Stimulated activated CD8-positive, alpha-beta memory T cell treated with anti-CD3 and anti-CD28 coated beads, Interleukin-15, amount 100 ng/mL, for 1 hour (primary cell): ENCODE measurements around the gene DRC7.

Experiments
- DNase-seq: peaks from one replicate; pipeline ENCODE4 v3.0.0-alpha.2; 2020; ENCODE audit warnings: low read depth

Gene DRC7

DNA sequence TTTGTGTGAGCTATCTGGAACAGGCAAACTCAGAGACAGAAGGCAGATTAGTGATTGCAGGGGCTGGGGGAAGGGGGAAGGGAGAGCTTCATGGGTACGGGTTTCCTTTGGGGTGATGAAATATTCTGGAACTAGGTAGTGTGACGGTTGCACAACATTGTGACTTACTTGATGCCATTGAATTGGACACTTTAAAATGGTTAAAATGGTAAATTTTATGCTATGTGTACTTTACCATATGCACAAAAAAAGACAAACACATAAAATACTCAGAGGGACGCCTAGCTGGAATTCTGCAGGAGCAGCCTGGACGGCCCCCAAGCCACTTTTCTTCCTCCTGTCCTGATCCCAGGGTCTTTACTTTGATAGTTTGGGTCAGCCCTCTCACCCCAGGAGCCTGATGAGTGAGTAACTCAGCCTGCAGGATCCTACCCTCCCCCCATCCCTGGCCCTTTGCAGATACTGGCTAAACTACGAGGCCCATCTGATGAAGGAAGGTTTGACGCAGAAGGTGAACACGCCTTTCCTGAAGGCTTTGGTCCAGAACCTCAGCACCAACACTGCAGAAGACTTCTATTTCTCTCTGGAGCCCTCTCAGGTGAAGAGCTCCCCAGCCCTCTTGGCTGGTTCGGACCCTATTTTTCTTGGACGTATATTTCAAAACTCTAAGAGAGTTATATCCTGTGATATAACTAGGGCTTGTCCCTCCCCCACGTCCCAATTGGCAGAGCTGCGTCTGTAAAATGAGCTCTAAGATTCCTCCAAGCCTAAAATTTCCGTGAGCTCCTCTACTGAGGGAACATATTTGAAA, 18.7 kb upstream of the DRC7 start:
- DNase-seq = no peak

DNA sequence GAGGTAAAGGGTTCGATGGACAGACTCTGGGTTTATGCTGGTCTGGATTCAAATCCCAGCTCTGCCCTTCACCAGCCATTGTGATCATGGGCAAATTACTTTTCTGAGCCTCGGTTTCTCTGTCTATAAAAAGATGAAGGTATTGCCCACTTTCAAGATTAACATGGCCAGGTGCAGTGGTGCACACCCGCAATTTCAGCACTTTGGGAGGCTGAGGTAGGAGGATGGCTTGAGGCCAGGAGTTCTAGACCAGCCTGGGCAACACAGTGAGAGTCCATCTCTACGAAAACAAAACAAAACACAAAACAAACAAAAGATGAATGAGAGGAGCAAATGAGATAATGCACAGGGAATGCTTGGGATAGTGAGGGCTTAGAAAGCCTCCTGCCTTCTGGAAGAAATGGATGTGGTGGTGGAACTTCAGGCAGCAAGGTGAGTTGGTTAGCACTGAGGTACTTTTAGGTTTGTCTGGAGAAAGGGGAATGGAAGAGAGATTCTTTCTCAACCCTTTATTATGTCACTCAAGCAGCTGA, 18.0 kb upstream of the DRC7 start:
- no peak for DNase-seq

DNA sequence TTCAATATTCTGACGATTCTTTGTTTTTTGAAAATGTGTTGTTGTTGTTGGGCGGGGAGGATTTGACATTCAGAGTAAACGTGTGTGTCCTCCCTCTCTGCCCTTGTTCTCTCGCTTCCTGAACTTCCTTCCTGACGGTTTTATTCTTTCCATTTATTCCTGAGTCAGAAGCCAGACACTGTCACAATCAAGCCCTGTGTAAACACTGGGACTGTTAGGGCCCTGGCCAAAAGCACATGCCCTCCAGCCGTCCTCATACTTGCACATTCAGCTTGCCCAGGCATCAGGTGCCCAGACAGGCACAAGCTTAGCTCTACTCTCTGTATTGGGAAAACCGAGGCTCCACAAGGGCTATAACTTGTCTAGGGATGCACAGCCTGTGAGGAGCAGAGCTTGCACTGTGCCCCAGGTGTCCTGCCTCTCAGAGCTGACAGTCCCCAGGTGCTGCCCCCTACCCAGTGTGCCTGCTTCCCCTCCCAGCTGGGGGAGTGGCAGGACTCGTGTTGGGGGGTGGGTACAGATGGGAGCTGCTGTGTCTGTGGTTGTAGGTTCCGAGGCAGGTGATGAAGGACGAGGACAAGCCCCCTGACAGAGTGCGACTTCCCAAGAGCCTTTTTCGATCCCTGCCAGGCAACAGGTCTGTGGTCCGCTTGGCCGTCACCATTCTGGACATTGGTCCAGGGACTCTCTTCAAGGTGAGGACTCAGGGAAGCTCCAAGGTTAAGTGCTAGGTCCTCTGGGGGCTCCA, 16.8 kb upstream of the DRC7 start:
- no peak for DNase-seq

DNA sequence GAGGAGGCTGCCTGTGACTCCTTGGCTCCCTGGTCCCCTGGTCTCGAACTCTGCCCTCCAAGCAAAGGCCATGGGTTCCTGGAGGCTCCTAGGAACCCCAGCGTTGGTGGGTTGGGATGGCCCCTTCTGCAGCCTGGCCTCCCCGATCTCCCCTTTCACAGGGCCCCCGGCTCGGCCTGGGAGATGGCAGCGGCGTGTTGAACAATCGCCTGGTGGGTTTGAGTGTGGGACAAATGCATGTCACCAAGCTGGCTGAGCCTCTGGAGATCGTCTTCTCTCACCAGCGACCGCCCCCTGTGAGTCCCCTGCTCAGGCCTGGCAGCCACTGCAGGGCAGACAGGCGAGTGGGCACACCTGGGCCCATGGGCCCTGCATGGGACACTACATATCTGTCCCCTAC, 15.6 kb upstream of the DRC7 start:
- DNase-seq = no peak

- DNase-seq = no peak
Observed at GRCh38 chr16:57679767-57680482, 14.7 kb upstream of the DRC7 start.

DNA sequence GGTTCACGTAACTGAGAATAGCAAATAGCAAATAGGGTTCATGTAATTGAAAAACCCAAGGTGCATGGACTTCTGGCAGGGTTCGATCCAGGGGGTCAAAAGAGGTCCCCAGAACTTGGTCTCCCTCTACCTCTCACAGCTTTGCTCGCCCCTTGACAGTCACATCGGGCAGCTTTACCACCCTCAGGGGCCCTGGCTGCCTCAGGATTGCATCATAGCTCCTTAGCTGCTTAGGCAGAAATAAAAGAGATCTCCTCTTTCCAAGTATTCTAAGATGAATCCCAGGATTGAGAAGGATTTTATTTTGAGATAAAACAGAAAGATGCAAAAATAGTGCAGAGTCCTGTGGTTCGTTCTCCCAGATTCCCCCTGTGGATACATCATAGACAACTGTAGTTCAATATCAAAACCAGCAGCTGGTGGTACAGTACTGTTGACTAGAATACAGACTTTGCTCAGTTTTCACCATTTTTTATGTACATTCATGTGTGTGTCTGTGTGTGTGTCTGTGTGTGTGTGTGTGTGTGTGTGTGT, 13.7 kb upstream of the DRC7 start:
- DNase-seq = no peak

DNA sequence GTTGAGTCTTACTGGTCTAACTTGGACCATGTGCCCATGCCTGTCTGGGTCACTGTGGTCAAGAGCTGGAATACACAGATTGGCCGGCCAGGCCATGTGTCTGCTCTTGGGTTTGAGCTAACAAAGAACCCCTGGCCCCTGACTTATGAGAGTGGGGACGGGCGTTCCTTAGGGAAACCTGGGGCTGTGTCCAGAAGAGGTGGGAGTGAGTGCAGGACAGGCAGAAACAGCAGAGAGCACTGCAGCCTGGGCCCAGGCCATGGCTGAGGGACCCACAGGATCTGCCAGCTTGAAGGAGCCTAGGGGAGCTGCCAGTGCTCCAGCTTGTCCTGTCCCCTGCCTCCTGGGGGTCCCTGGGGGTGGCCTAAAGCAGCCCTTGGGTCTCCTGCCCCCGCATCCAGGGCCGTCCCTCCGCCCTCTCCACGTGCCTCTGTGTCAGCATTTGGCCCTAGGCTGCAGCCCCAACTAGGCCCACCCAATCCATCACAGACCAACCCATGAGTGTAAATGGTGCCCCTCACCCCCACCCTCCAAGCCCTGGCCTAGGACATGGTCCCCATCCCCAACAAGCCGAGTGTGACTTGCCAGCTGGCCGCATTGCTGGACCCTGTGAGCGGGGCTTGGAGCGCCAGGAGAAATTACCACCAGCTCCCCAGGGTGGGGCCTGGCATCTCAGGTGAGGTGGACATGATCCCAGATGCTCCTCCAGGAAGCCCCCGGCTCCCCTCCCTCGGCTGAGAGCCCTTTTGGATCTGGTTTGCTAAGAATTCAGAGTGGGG, 12.5 kb upstream of the DRC7 start:
- no peak for DNase-seq

GRCh38 chr16:57682809-57683635, 11.6 kb upstream of the DRC7 start:
- no peak for DNase-seq

DNA sequence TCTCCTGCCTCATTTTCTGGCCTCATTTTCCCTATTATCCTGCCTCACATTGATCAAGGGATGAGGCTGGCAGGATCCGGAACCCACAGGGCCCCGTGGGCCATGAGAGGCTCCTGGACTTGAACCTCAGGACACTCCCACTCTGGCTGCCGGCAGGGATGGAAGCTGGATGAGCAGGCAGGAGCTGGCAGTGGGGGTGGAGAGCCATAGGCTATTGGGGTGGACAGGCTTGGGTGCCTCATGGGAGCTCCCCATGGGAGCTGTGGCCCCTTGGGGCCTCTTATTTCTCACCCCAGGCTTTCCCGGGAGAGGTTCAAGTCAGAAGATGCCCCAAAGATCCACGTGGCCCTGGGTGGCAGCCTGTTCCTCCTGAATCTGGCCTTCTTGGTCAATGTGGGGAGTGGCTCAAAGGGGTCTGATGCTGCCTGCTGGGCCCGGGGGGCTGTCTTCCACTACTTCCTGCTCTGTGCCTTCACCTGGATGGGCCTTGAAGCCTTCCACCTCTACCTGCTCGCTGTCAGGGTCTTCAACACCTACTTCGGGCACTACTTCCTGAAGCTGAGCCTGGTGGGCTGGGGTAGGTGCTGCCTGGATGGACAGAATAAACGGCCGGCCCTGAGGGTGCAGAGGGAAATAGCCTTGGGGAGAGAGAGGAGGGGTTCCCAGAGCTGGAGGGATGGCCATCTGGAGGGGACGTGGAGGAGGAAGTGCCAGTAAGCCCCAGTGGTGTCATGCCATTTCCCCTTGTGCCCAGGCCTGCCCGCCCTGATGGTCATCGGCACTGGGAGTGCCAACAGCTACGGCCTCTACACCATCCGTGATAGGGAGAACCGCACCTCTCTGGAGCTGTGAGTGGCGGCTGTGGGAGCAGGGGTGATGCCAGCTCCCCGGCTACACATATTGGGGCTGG, 10.7 kb upstream of the DRC7 start:
- no peak for DNase-seq

- DNase-seq = no peak
Observed at GRCh38 chr16:57684626-57685358, 9.8 kb upstream of the DRC7 start.

- no peak for DNase-seq
Observed at GRCh38 chr16:57685633-57686032, 9.0 kb upstream of the DRC7 start.

- no peak for DNase-seq
Observed at GRCh38 chr16:57686577-57686976, 8.0 kb upstream of the DRC7 start.

GRCh38 chr16:57687363-57687929, 7.2 kb upstream of the DRC7 start:
- DNase-seq = no peak

DNA sequence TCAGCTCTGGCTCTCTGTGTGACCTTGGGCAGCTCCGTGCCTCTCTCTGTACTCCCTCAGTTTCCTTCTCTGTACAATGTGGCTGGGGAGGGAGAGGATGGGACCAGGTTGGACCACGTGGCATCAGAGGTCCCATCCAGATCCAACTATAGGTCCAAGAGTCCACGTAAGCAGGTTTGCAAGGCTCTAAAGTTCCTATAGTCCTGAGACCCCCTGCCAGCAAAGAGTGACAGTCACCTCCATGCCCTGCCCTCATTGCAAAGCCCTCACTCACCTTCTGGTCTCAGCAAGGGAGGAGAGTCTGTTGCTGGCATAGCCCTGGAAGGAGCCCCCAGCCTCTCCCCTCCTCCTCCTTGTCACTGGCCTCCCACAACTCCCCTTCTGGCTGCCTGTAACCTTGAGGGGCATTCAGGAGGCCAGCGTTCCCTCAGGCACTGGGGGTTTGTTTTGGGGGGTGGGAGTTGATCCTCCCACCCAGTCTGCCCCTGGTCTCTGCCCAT, 6.1 kb upstream of the DRC7 start:
- DNase-seq = no peak

DNA sequence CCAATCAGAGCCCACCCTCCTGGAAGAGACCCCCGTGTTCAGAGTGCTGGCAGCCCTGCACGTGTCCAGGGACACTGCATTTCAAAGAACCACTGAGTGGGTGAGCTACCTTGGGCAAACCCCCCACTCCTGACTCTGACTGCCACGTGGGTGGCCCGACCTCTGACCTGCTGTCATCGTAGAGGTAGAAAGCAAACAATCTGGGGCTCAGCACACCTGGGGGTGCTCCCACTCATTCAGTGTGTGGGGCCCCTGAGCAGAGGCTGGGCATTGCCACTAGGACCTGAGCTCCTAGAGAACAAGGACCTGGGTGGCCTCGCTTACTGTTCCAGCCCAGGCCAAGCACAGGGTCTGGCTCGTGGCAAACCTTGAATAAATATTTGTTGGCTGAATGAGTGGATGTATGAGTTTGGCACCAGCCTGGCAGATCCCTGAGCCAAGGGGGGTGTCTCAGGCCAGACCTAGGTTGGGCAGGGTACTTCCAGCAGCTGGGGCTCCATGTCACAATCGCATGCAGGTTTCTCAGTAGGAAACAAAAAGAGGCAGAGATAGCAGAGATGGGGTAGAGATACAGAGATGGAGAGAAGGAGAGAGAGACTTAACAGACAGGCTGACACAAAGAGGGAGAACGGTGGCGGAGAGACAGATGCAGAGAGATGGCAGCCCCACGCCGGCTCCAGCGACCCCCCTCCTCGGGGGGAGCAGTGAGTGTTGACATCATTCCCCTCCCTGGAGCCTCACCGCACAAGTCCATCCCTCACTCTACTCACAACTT, 5.4 kb upstream of the DRC7 start:
- no peak for DNase-seq

DNA sequence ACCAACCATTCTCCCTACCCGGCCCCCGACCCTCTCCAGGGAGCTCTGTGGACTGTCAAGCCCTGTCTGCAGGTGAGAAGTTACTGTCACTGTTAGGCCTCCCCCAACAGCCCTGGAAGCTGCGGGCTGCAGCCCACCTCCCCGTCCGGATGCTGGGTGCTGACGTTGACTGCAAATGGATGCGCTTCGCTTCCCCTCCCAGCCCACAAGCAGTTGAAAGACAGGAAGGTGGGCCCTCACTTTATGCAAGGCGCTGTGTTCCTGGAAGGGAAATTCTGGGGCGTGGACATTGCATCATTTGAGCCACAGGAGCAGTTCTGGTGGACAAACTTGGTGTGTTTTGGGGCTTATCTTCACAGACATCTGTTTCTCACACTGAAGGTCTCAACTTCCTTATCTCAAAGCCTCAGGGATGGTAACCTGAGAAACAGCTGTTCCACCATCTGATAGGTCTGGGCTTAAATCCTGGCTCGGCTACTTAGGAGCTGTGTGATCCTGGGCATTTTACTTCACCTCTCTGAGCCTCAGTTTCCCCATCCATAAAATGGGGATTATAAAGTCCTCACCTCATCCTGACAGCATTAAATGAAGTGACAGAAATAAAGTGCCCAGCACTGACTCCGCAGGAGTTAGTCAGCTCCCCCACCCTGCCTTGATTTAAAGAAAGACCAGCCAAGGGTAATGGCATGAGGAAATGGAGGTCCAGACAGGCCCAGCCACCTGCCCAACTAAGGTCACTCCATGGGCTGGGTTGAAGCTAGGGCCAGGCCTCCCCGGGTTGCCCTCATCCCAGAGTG, 4.6 kb upstream of the DRC7 start:
- DNase-seq = no peak
